GM21786 (cell line): Measurements from ENCODE around the gene RHBDL1.

Experiments
- ATAC-seq: cut with Tn5 transposase; IDR thresholded peaks from one replicate; pipeline ENCODE4 v1.9.1; 2021; ENCODE audit not compliant: unreplicated experiment

Gene RHBDL1

GRCh38 chr16:672851-673250 lies 2.6 kb upstream of the RHBDL1 start:
- no peak for ATAC-seq

GRCh38 chr16:673399-673991 lies 2.0 kb upstream of the RHBDL1 start:
- no peak for ATAC-seq

GRCh38 chr16:674214-674881 lies 1.1 kb upstream of the RHBDL1 start:
- ATAC-seq: no peak

GRCh38 chr16:675884-676564 lies 553 bp downstream of the RHBDL1 start:
- ATAC-seq: no peak

- ATAC-seq: no peak
Observed at GRCh38 chr16:676565-676902, 1.1 kb downstream of the RHBDL1 start.

GRCh38 chr16:676913-677312 lies 1.4 kb downstream of the RHBDL1 start:
- ATAC-seq: no peak

GRCh38 chr16:677316-678190 lies 2.1 kb downstream of the RHBDL1 start:
- ATAC-seq: no peak

- no peak for ATAC-seq
Observed at GRCh38 chr16:678209-678857, 2.9 kb downstream of the RHBDL1 start.

GRCh38 chr16:678858-679813 lies 3.7 kb downstream of the RHBDL1 start:
- ATAC-seq: no peak

GRCh38 chr16:679814-680624 lies 4.5 kb downstream of the RHBDL1 start, which contains the start of gene STUB1:
Gene STUB1 (plus strand): TSS chr16:680410. CDS start chr16:680526, 116 bp downstream.
- ATAC-seq: peak; percentile 37

GRCh38 chr16:680625-680945 lies 5.1 kb downstream of the RHBDL1 start:
- peak; percentile 4 for ATAC-seq

GRCh38 chr16:680967-681745 lies 5.7 kb downstream of the RHBDL1 start:
- ATAC-seq: no peak

- no peak for ATAC-seq
Observed at GRCh38 chr16:681746-682427, 6.4 kb downstream of the RHBDL1 start.

- ATAC-seq: no peak
Observed at GRCh38 chr16:682493-683395, 7.3 kb downstream of the RHBDL1 start.

GRCh38 chr16:683396-684070 lies 8.1 kb downstream of the RHBDL1 start:
- no peak for ATAC-seq
